Measurements from ENCODE around the gene TSPAN31.
A peak's percentile ranks its signal among the peaks of the same experiment; 100 is the strongest.

The TSPAN31 gene

DNA sequence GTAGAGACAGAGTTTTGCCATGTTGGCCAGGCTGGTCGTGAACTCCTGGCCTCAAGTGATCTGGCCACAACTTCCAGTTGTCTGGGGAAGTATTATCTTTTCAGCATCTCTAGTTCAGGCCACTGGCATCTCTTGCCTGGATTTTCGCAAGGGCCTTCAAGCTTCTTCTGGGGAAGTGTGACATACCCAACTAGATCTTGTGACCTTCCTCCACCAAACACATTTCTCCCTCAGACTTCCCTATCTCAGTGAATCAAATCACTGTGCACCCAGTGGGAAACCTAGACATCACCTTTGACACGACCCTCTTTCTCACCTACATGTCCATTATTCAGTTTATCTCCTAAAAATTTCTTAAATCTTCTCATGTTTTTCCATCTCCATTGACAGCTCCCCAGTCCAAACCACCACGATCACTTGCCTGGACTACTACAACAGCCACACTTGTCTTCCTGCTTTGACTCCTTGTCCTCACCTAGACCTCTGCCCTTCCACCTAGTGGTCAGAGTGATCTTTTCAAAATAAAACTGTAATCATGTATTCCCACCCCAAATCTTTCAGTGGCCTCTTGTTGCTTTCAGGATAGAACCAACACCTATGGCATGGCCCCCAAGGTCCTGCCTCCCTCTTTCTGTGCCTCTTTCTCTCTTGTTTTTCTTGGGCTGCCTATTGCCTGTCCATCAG lies 30.9 kb downstream of the TSPAN31 start:
- peak; percentile 34 for DNase-seq
- in situ Hi-C loops (cut with MboI; ENCODE audit: low pct_unique_long_range_greater_than_20kb, low sequenced_read_pairs): no loop called here

DNA sequence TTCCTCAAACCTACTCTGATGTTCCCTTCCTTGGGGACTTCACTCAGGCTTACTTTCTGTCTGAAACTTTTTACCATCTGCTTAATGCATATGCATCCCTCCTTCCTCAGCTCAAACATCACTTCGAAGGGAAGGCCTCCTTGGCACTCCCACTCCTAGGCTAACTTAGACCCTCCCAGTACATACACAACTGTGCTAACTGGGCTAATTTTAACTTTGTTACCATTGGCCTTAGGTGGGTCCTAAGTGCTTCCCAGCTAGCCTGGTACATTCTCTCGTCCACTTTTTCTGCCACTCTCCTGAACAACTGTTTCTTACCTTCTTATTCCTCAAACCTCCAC lies 31.4 kb downstream of the TSPAN31 start:
- DNase-seq: no peak
- in situ Hi-C loops (cut with MboI; ENCODE audit: low pct_unique_long_range_greater_than_20kb, low sequenced_read_pairs): no loop called here

DNA sequence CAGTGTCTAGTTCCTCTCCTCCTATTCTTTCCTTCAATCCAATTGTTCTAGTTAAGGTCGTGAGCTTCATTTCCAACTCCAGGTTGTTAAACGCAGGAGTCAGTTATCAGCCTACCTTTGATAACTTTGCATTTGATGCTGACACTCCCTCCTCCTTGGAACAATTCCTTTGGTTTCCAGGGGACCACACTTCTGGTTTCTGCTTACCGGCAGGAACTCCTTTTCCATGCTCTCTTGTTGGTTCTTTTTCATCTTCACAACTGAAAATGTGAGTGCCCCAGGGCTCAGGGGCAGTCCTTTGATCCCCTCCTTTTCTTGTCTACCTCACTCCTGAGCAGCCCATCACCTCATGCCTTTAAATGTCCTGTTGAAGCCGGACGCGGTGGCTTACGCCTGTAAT lies 32.5 kb downstream of the TSPAN31 start:
- in situ Hi-C loops (cut with MboI; ENCODE audit: low pct_unique_long_range_greater_than_20kb, low sequenced_read_pairs): no loop called here
- no peak for DNase-seq

DNA sequence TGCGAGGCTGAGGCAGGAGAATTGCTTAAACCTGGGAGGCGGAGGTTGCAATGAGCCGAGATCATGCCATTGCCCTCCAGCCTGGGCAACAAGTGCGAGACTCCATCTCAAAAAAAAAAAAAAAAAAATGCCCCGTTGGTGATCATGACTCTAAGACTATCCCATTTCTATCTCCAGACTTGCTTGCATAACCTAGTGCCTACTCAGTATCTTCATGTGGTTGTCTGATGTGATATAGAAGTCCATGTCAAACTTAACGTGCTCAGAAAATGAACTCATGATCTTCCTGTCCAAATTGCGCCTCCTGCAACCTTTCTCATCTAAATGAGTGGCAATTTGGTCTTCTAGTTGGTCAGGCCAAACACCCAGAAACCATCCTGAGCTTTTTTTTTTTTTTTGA lies 33.1 kb downstream of the TSPAN31 start:
- in situ Hi-C loops (cut with MboI; ENCODE audit: low pct_unique_long_range_greater_than_20kb, low sequenced_read_pairs): no loop called here

DNA sequence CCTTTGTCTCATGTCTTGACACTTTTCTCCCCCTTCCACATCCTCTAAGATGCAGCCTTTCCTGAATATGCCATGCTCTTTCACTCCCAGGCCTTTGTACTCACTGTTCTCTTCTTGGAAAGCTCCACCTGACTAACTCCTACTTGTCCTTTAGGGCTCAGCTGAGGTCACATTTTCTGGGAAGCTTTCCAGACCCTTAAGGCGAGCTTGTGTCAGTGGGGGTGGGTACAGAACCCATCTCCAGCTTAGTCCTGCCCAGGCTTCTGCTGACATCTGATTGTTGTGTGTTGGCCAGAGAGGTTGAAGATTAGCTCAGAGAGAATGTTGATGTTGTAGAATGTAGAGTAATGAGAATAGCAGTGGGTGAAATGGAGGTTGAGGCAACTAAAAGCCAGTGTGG lies 34.9 kb downstream of the TSPAN31 start:
- DNase-seq: no peak
- in situ Hi-C loops (cut with MboI; ENCODE audit: low pct_unique_long_range_greater_than_20kb, low sequenced_read_pairs): no loop called here

More for the DNA sequence above, 33.1 kb downstream of the TSPAN31 start:
- DNase-seq: no peak

DNA sequence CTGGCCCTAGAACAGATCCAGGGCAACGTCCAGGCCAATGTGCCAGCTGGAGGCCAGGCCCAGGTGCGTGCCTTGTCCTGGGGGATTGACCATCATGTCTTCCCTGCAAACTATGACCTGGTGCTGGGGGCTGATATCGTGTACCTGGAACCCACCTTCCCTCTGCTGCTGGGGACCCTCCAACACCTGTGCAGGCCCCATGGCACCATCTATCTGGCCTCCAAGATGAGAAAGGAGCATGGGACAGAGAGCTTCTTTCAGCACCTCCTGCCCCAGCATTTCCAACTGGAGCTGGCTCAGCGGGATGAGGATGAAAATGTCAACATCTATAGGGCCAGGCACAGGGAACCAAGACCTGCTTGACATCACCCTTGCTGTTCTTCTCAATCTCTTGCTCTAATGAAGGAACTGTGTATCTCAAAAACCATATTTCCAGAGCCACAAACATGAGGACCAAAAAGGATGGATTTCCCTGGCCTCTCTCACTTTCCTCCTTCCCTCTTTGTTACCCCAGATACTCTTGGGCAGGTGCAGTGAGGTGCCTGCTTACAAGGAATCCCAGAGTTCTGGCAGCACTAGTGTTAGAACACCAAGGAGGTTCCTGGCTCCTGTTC lies 35.6 kb downstream of the TSPAN31 start:
- in situ Hi-C loops (cut with MboI; ENCODE audit: low pct_unique_long_range_greater_than_20kb, low sequenced_read_pairs): no loop called here
- DNase-seq: no peak

DNA sequence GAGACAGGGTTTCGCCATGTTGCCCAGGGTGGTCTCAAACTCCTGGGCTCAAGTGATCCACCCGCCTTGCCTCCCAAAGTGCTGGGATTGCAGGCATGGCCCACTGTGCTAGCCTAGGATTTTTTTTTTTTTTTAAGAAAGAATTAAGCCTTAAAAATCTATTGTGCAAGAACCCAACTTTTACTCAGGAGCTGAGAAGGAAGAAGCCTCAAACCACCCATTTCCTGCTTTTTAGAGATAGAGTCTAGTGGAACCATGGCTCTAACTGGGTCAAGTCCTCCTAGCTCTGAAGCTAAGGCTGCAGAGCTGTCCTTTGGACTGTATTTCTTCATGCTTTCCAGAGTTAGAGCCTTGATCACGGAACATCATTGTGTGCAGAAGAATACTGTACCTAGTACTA lies 36.4 kb downstream of the TSPAN31 start:
- in situ Hi-C loops (cut with MboI; ENCODE audit: low pct_unique_long_range_greater_than_20kb, low sequenced_read_pairs): no loop called here
- DNase-seq: peak; percentile 44

DNA sequence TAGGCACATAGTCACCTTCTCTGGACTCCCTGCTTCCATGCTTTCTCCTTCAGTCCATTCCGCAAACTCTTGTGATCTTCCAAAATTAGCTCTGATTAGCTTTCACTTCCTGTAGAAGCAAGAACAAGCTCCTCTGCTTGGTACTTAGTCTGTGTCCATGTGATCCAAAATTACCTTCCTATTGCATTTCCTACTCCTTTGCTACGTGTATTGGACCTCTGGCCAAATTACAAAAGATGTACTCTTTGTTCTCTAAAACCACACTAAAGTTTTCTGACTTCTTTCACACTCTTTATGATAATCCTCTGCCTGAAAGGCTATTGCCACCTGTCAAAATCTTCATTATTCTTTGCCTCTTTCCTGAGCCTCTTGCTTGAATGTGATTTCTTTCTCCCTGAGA lies 37.0 kb downstream of the TSPAN31 start:
- in situ Hi-C loops (cut with MboI; ENCODE audit: low pct_unique_long_range_greater_than_20kb, low sequenced_read_pairs): no loop called here
- no peak for DNase-seq

DNA sequence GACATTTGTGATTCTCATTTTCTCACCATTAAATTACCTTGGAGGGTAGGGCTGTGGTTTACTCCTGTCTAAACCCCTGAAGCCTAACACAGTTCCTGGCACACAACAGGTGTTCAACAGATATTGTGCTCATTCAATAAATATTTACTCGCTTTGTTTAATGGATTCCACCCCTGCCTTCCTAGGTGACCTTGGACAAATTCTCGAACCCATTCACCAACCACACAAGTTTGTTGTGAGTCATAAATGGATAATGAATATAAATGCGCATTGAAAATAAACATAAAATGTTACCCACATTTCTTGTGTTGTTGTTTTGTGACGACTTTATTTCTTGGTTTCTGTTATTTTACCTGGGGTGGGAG lies 37.4 kb downstream of the TSPAN31 start:
- in situ Hi-C loops (cut with MboI; ENCODE audit: low pct_unique_long_range_greater_than_20kb, low sequenced_read_pairs): no loop called here
- DNase-seq: no peak

DNA sequence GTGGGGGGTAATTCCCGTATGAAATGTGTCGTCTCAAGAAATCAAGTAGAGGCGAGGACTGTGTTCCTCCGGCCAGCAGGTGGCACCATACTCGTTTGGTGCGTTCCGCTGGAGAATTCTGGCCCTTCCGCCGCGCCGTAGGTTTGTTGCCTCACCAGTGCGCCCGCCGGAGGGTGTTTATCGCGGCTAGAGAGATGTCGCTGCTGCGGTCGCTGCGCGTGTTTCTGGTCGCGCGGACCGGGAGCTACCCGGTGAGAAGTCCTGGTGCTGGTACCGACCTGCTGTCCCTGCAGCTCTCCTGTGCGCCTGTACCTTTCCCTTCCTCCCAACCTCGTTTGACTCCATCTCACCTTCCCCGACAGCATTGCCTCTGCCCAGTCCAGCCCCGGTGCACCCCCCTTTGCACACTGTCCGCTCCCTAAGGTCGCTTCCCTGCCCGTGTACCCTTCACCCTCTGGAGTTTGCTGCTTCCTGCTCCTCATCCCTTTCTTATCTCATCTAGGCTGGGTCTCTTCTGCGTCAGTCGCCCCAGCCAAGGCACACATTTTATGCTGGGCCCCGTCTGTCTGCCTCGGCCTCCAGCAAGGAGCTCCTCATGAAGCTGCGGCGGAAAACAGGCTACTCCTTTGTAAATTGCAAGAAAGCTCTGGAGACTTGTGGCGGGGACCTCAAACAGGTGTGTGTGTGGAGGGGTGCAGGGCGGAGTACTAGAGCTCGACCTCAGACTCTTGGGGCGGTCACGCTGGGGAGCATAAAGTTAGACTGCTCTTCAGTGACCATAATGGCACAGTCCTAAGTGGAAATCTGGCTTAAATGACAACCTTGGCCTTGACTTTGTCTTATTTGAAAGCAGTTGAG lies 38.0 kb downstream of the TSPAN31 start, which contains the start of gene TSFM:
TSS of gene TSFM (plus strand) at position 180 of the 858 bp plus-strand sequence. CDS start at position 195, 15 bp downstream.
- DNase-seq: peak; percentile 93
- in situ Hi-C loops (cut with MboI; ENCODE audit: low pct_unique_long_range_greater_than_20kb, low sequenced_read_pairs): no loop called here

DNA sequence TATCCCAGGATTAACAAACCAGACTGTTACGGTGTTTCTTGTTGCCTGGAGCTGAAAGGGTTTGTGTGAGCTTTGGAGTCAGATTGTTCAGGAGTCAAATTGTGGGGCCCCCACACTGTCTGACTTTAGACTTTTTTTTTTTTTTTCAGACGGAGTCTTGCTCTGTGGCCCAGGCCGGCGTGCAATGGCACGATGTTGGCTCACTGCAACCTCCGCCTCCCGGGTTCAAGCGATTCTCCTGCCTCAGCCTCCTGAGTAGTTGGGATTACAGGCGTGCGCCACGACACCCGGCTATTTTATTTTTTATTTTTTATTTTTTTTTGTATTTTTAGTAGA lies 38.6 kb downstream of the TSPAN31 start:
- in situ Hi-C loops (cut with MboI; ENCODE audit: low pct_unique_long_range_greater_than_20kb, low sequenced_read_pairs): no loop called here
- DNase-seq: no peak

DNA sequence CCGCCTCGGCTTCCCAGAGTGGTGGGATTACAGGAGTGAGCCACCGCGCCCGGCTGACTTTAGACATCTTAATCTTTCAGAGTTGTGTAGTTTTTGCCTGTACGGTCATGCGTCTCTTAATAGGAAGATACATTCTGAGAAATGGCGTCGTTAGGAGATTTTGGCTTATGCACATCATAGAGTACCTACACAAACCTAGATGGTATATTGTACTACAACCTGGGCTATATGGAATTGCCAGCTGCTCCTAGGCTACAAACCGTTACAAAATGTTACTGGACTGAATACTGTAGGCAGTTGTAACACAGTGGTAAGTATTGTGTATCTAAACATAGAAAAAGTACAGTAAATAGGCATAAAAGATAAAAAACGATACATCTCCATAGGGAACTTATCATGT lies 39.0 kb downstream of the TSPAN31 start:
- in situ Hi-C loops (cut with MboI; ENCODE audit: low pct_unique_long_range_greater_than_20kb, low sequenced_read_pairs): no loop called here
- no peak for DNase-seq

DNA sequence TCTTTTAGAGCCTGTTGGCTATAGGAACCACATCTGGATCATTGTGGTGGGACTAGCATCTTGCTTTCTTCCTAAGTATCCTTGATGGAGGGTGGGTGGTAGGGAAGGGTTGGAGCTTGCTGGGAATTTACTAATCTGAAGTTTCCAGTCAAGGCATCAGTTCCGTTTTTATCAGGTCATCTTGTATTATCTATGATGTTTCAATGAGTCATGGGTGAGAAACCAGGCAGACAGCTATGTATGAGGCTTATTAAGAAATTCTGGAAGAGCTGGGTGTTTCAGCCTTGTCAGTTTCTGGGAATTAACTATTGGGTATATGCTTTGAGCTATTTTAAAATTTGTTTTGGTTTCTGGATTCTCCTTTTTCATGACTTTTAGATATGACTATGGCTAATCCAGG lies 49.1 kb downstream of the TSPAN31 start:
- DNase-seq: no peak
- in situ Hi-C loops (cut with MboI; ENCODE audit: low pct_unique_long_range_greater_than_20kb, low sequenced_read_pairs): no loop called here

DNA sequence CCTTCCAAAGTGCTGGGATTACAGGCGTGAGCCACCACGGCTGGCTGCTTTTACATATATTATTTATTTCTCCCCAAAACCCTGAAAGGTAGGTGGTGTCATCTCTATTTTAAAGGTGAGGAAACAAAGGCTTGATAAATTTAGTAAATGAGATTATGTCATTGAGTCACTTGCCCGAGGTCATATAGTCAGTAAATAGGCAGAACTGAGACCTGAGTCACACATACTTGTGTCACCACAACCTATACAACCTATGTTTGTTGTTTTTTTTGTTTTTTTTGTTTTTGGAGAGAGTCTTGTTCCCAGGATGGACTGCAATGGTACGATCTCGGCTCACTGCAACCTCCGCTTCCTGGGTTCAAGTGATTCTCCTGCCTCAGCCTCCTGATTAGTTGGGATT lies 50.5 kb downstream of the TSPAN31 start:
- in situ Hi-C loops (cut with MboI; ENCODE audit: low pct_unique_long_range_greater_than_20kb, low sequenced_read_pairs): no loop called here
- no peak for DNase-seq

DNA sequence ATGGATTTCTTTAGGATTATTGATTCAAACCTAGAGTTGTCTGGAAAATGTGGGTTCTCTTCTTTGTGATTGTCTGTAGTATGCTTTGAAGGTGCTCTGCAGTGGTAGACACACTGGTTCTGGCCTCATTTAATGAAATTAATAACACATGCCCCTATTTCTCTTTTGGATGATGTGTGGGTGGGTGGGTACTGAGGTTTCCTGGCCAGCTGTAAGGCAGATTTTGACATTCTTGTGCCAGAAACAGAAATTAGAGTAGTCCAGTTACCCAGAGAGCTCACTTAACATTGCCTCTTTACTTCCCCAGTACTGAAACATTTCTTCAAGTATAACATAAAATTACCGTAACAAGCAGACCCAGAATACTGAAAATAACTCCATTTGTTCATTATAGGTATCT lies 52.2 kb downstream of the TSPAN31 start:
- no peak for DNase-seq
- in situ Hi-C loops (cut with MboI; ENCODE audit: low pct_unique_long_range_greater_than_20kb, low sequenced_read_pairs): no loop called here

DNA sequence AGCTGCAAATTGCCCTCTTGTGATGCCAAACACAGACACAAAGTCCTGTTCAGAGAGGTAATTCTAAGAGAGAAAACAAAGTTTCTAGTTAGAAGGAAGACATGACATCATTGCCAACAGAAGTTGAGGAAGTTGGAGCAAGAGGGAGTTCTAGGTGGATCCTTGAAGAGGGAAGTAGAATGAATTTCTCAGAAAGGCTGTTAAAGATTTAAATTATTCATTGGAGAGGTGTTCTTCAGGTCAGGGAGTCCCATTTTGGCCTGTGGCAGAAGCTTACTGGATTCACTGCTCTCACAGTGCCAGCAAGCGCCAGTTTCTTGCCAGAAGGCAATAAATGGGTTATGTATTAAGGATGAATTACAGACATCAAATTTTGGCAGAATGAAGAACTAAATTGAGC lies 53.1 kb downstream of the TSPAN31 start:
- DNase-seq: peak; percentile 60

More for the DNA sequence above, 53.1 kb downstream of the TSPAN31 start:
- in situ Hi-C loops (cut with MboI; ENCODE audit: low pct_unique_long_range_greater_than_20kb, low sequenced_read_pairs): no loop called here

Measured in KBM-7 (cell line).